NCI-H187 (cell line): ENCODE results near the gene LIPH.

Experiments used
- DNase-seq, 2 experiments: peaks; one replicate each; lab custom pipeline; 2025; lab: John Stamatoyannopoulos, UW

The LIPH gene

GRCh38 chr3:185540695-185541094 lies 11.7 kb downstream of the LIPH start:
- no peak for DNase-seq

- DNase-seq: no peak
Measured at GRCh38 chr3:185539934-185540333, 12.5 kb downstream of the LIPH start.

GRCh38 chr3:185537369-185537970 lies 14.9 kb downstream of the LIPH start:
- no peak for DNase-seq

- DNase-seq: no peak
Measured at GRCh38 chr3:185534511-185534910, 17.9 kb downstream of the LIPH start.

GRCh38 chr3:185532901-185533300 lies 19.5 kb downstream of the LIPH start:
- no peak for DNase-seq

GRCh38 chr3:185530856-185531255 lies 21.5 kb downstream of the LIPH start:
- DNase-seq: no peak

- DNase-seq: no peak
Measured at GRCh38 chr3:185528532-185528931, 23.9 kb downstream of the LIPH start.

- no peak for DNase-seq
Measured at GRCh38 chr3:185527364-185527763, 25.0 kb downstream of the LIPH start.

- DNase-seq: no peak
Measured at GRCh38 chr3:185526349-185526951, 25.9 kb downstream of the LIPH start.

GRCh38 chr3:185521349-185522138 lies 30.8 kb downstream of the LIPH start:
- no peak for DNase-seq

GRCh38 chr3:185519021-185519420 lies 33.4 kb downstream of the LIPH start:
- DNase-seq: no peak

GRCh38 chr3:185517387-185518130 lies 34.8 kb downstream of the LIPH start:
- no peak for DNase-seq

- no peak for DNase-seq
Measured at GRCh38 chr3:185511711-185512110, 40.7 kb downstream of the LIPH start.

- no peak for DNase-seq
Measured at GRCh38 chr3:185508335-185508991, 43.9 kb downstream of the LIPH start.

GRCh38 chr3:185507883-185508282 lies 44.5 kb downstream of the LIPH start:
- DNase-seq: no peak

GRCh38 chr3:185504636-185505035 lies 47.8 kb downstream of the LIPH start:
- no peak for DNase-seq

- no peak for DNase-seq
Measured at GRCh38 chr3:185503521-185503920, 48.9 kb downstream of the LIPH start.

GRCh38 chr3:185502987-185503386 lies 49.4 kb downstream of the LIPH start:
- no peak for DNase-seq

- peak; percentile 77 to 83 for DNase-seq
Measured at GRCh38 chr3:185498503-185499396, 53.6 kb downstream of the LIPH start, which contains the start of gene TMEM41A. TSS of gene TMEM41A (minus strand) at chr3:185499035. CDS start at chr3:185498961, 74 bp downstream.

GRCh38 chr3:185490241-185490640 lies 62.1 kb downstream of the LIPH start:
- no peak for DNase-seq

GRCh38 chr3:185489462-185489861 lies 62.9 kb downstream of the LIPH start:
- no peak for DNase-seq
